ACC112 (cell line): ENCODE data around the gene RACGAP1.

ENCODE experiments used
- H2AFZ ChIP-seq: fragments of 200-600 bp; sonication (generic); one replicate; pipeline ENCODE4 v1.6.0; 2017; ENCODE audit warnings: antibody characterized with exemption, low read length; ENCODE audit not compliant: unreplicated experiment
- H3K27ac ChIP-seq: fragments of 200-600 bp; sonication (generic); 2 replicates; pipeline ENCODE4 v1.5.1; 2014; ENCODE audit warnings: low read depth, mild to moderate bottlenecking, antibody characterized with exemption, low read length, moderate library complexity
- H3K27me3 ChIP-seq: fragments of 200-600 bp; sonication (generic); 2 replicates; pipeline ENCODE4 v1.6.1; 2014; ENCODE audit warnings: mild to moderate bottlenecking, antibody characterized with exemption, low read length, moderate library complexity, mixed read lengths; ENCODE audit not compliant: insufficient read depth
- H3K36me3 ChIP-seq: fragments of 200-600 bp; sonication (generic); 2 replicates; pipeline ENCODE4 v1.6.1; 2016; ENCODE audit warnings: mild to moderate bottlenecking, antibody characterized with exemption, low read length, moderate library complexity, mixed read lengths; ENCODE audit not compliant: insufficient read depth
- H3K4me1 ChIP-seq: fragments of 200-600 bp; sonication (generic); one replicate; pipeline ENCODE4 v1.6.1; 2016; ENCODE audit warnings: low read length, mixed read lengths; ENCODE audit not compliant: insufficient read depth, unreplicated experiment, control insufficient read depth
- H3K4me3 ChIP-seq: fragments of 200-600 bp; sonication (generic); 2 replicates; pipeline ENCODE4 v1.5.1; 2014; ENCODE audit warnings: mild to moderate bottlenecking, low read depth, low read length
- H3K79me2 ChIP-seq: fragments of 200-600 bp; sonication (generic); one replicate; pipeline ENCODE4 v1.6.0; 2016; ENCODE audit warnings: low read length; ENCODE audit not compliant: control insufficient read depth, unreplicated experiment, insufficient read depth

RACGAP1 gene

GRCh38 chr12:49975318-49975761, 50.0 kb downstream of the RACGAP1 start:
- Histone ChIP-seq H3K36me3 (no peaks in the 10 kb centered on the region), H2AFZ (no peak overlapping the region), H3K27ac (no peak overlapping the region), H3K27me3 (peaks cover under 1% of the 10 kb centered on the region; the same call in 1 of the 2 replicates), H3K4me3 (no peak overlapping the region), H3K4me1 (no peaks in the 10 kb centered on the region), H3K79me2 (no peaks in the 10 kb centered on the region)

- Histone ChIP-seq H3K4me3 (no peak overlapping the region), H3K27ac (no peak overlapping the region), H3K79me2 (no peaks in the 10 kb centered on the region), H3K27me3 (peaks cover 6% of the 10 kb centered on the region), H3K36me3 (no peaks in the 10 kb centered on the region), H3K4me1 (no peaks in the 10 kb centered on the region), H2AFZ (no peak overlapping the region)
Observed at GRCh38 chr12:49974677-49975317, 50.5 kb downstream of the RACGAP1 start.

- H3K79me2 ChIP-seq = no peaks in the 10 kb centered on the region
- H2AFZ ChIP-seq = no peak overlapping the region
- H3K27me3 ChIP-seq = peaks cover 12% of the 10 kb centered on the region
- H3K4me3 ChIP-seq = no peak overlapping the region
- H3K36me3 ChIP-seq = no peaks in the 10 kb centered on the region
- H3K27ac ChIP-seq = no peak overlapping the region
- no peaks in the 10 kb centered on the region for H3K4me1 ChIP-seq
Observed at GRCh38 chr12:49974231-49974675, 51.0 kb downstream of the RACGAP1 start.

- Histone ChIP-seq H3K4me1 (no peaks in the 10 kb centered on the region), H3K36me3 (no peaks in the 10 kb centered on the region), H3K4me3 (no peak overlapping the region), H3K27ac (no peak overlapping the region), H2AFZ (no peak overlapping the region), H3K27me3 (peaks cover 16% of the 10 kb centered on the region), H3K79me2 (no peaks in the 10 kb centered on the region)
Observed at GRCh38 chr12:49973361-49973830, 51.9 kb downstream of the RACGAP1 start.

GRCh38 chr12:49972641-49973360, 52.5 kb downstream of the RACGAP1 start, which contains the start of gene AQP6:
AQP6 (plus strand) TSS chr12:49972947; CDS start chr12:49973174, 227 bp downstream.
- Histone ChIP-seq H3K79me2 (no peaks in the 10 kb centered on the region), H2AFZ (no peak within 1 kb of the TSS), H3K4me3 (no peak within 1 kb of the TSS), H3K4me1 (no peaks in the 10 kb centered on the region), H3K27me3 (peaks cover 16% of the 10 kb centered on the region), H3K36me3 (no peaks in the 10 kb centered on the region), H3K27ac (no peak within 1 kb of the TSS)

- Histone ChIP-seq H2AFZ (no peak overlapping the region), H3K4me3 (no peak overlapping the region), H3K4me1 (no peaks in the 10 kb centered on the region), H3K27me3 (peaks cover 16% of the 10 kb centered on the region), H3K27ac (no peak overlapping the region), H3K36me3 (no peaks in the 10 kb centered on the region), H3K79me2 (no peaks in the 10 kb centered on the region)
Observed at GRCh38 chr12:49972129-49972528, 53.2 kb downstream of the RACGAP1 start.

GRCh38 chr12:49971141-49971540, 54.2 kb downstream of the RACGAP1 start:
- no peak overlapping the region for H2AFZ ChIP-seq
- no peaks in the 10 kb centered on the region for H3K4me1 ChIP-seq
- no peaks in the 10 kb centered on the region for H3K36me3 ChIP-seq
- H3K27ac ChIP-seq = no peak overlapping the region
- H3K79me2 ChIP-seq = no peaks in the 10 kb centered on the region
- H3K27me3 ChIP-seq = peaks cover 16% of the 10 kb centered on the region
- H3K4me3 ChIP-seq = no peak overlapping the region

- H3K4me1 ChIP-seq = no peaks in the 10 kb centered on the region
- no peak overlapping the region for H2AFZ ChIP-seq
- H3K27me3 ChIP-seq = peaks cover 16% of the 10 kb centered on the region
- no peak overlapping the region for H3K27ac ChIP-seq
- no peak overlapping the region for H3K4me3 ChIP-seq
- H3K79me2 ChIP-seq = no peaks in the 10 kb centered on the region
- no peaks in the 10 kb centered on the region for H3K36me3 ChIP-seq
Observed at GRCh38 chr12:49970658-49971057, 54.6 kb downstream of the RACGAP1 start.

- Histone ChIP-seq H3K4me1 (no peaks in the 10 kb centered on the region), H3K4me3 (no peak overlapping the region), H3K27me3 (peaks cover 16% of the 10 kb centered on the region), H3K27ac (no peak overlapping the region), H2AFZ (no peak overlapping the region), H3K36me3 (no peaks in the 10 kb centered on the region), H3K79me2 (no peaks in the 10 kb centered on the region)
Observed at GRCh38 chr12:49969651-49970429, 55.5 kb downstream of the RACGAP1 start.

- H3K4me3 ChIP-seq = no peak overlapping the region
- H3K27me3 ChIP-seq = peaks cover 16% of the 10 kb centered on the region
- H2AFZ ChIP-seq = no peak overlapping the region
- H3K36me3 ChIP-seq = no peaks in the 10 kb centered on the region
- no peak overlapping the region for H3K27ac ChIP-seq
- H3K79me2 ChIP-seq = no peaks in the 10 kb centered on the region
- no peaks in the 10 kb centered on the region for H3K4me1 ChIP-seq
Observed at GRCh38 chr12:49969027-49969426, 56.3 kb downstream of the RACGAP1 start.
